Fibroblast of mammary gland (primary cell): ENCODE data around the gene SLC2A5.
"Not testable (repeated sequence)": the region's sequence is repeated elsewhere in the genome, so short reads cannot be mapped to it uniquely, and the experiment has no call there.

Experiments used
- DNase-seq: peaks from one replicate; pipeline ENCODE4 v3.0.0-alpha.2; 2010; ENCODE audit warnings: low read depth
- H3K4me3 ChIP-seq: 2 replicates; pipeline ENCODE4 v1.5.1; 2011; ENCODE audit warnings: low read depth, mild to moderate bottlenecking, low read length, moderate library complexity; ENCODE audit not compliant: control insufficient read depth
- CTCF ChIP-seq: conservative IDR thresholded peaks from 2 replicates; pipeline ENCODE4 v1.5.1; 2011; ENCODE audit warnings: low read depth, low read length, inconsistent platforms; ENCODE audit not compliant: control insufficient read depth, insufficient read depth

Gene SLC2A5

GRCh38 chr1:9101510-9102146 lies 32.2 kb upstream of the SLC2A5 start:
- peak; percentile 63 for DNase-seq
- no peak overlapping the region for H3K4me3 ChIP-seq
- peak; percentile 82 for TF ChIP-seq CTCF

GRCh38 chr1:9100471-9101043 lies 31.1 kb upstream of the SLC2A5 start:
- TF ChIP-seq CTCF = no peak
- DNase-seq = peak; percentile 52
- no peak overlapping the region for H3K4me3 ChIP-seq

GRCh38 chr1:9099555-9099954 lies 30.1 kb upstream of the SLC2A5 start:
- TF ChIP-seq CTCF = no peak
- H3K4me3 ChIP-seq = no peak overlapping the region
- DNase-seq = no peak

GRCh38 chr1:9097947-9098705 lies 28.7 kb upstream of the SLC2A5 start:
- TF ChIP-seq CTCF = no peak
- H3K4me3 ChIP-seq = no peak overlapping the region
- peak; percentile 49 for DNase-seq

GRCh38 chr1:9095818-9096217 lies 26.4 kb upstream of the SLC2A5 start:
- no peak for DNase-seq
- TF ChIP-seq CTCF = no peak
- H3K4me3 ChIP-seq = no peak overlapping the region

GRCh38 chr1:9093996-9094595 lies 24.7 kb upstream of the SLC2A5 start:
- H3K4me3 ChIP-seq, DNase-seq: not testable (repeated sequence)

GRCh38 chr1:9093581-9093980 lies 24.1 kb upstream of the SLC2A5 start:
- H3K4me3 ChIP-seq = no peak overlapping the region
- no peak for DNase-seq
- no peak for TF ChIP-seq CTCF
